ENCODE measurements around the gene PIGU. TPM values are rescaled to one million over a fixed set of nuclear protein-coding genes. Genes with fewer than 3 reads are reported as not detected.
A peak's percentile ranks its signal among the peaks of the same experiment; 100 is the strongest.

The PIGU gene
- total and polyA plus RNA-seq, 2 of the 13 experiments (the other 11 are each of a cell fraction or from before 2014, with no cell fraction given): 45.5 to 231 TPM

GRCh38 chr20:34536798-34537394, 140.0 kb downstream of the PIGU start (continued):
- TF ChIP-seq MIXL1 (CRISPR knock-in tag; IDR thresholded peaks at IDR 0.05) (no peak), ZC3H4 (CRISPR knock-in tag; IDR thresholded peaks at IDR 0.05; ENCODE audit: borderline replicate concordance) (no peak), ATF1 (CRISPR knock-in tag; IDR thresholded peaks at IDR 0.05) (no peak), NFE2L2 (IDR thresholded peaks at IDR 0.05; ENCODE audit: low read length) (no peak), NCOR1 (IDR thresholded peaks at IDR 0.05; ENCODE audit: borderline replicate concordance, low read length) (no peak), ZNF432 (CRISPR knock-in tag; IDR thresholded peaks at IDR 0.05; ENCODE audit: borderline replicate concordance) (no peak), GATAD2A (CRISPR knock-in tag; IDR thresholded peaks at IDR 0.05) (no peak), ZNF678 (CRISPR knock-in tag; IDR thresholded peaks at IDR 0.05) (no peak), SOX5 (CRISPR knock-in tag; IDR thresholded peaks at IDR 0.05; ENCODE audit: borderline replicate concordance) (no peak), ZNF124 (CRISPR knock-in tag; IDR thresholded peaks at IDR 0.05) (no peak), GFI1 (CRISPR knock-in tag; IDR thresholded peaks at IDR 0.05; ENCODE audit: borderline replicate concordance) (no peak), ATF3 (CRISPR knock-in tag; IDR thresholded peaks at IDR 0.05) (0 out of 2 replicates have a peak, but pooled peaks have one; percentile 46), ZNF18 (CRISPR knock-in tag; IDR thresholded peaks at IDR 0.05; ENCODE audit: insufficient replicate concordance) (no peak), ZFP62 (CRISPR knock-in tag; IDR thresholded peaks at IDR 0.05) (no peak), ZHX2 (IDR thresholded peaks at IDR 0.05; ENCODE audit: low read depth) (peak; percentile 66; the same call in 1 of the 2 replicates), ZHX2 (CRISPR knock-in tag; IDR thresholded peaks at IDR 0.05; ENCODE audit: borderline replicate concordance) (no peak), NR2F2 (IDR thresholded peaks at IDR 0.05; ENCODE audit: borderline replicate concordance, low read depth) (no peak), ASH2L (IDR thresholded peaks at IDR 0.05; ENCODE audit: insufficient read length, low read depth, low read length) (no peak), ZNF282 (IDR thresholded peaks at IDR 0.05; ENCODE audit: partially characterized antibody) (no peak), PCBP2 (optimal IDR thresholded peaks at IDR 0.05; ENCODE audit: low read depth, low read length, poor library complexity, severe bottlenecking) (no peak), ZNF317 (CRISPR knock-in tag; IDR thresholded peaks at IDR 0.05) (no peak), ARID3A (IDR thresholded peaks at IDR 0.05; ENCODE audit: low read depth, low read length) (no peak), STAG1 (CRISPR knock-in tag; IDR thresholded peaks at IDR 0.05) (peak; percentile 87)
